IMR-90 (cell line): ENCODE measurements around the gene CRHBP. TPM values are rescaled to one million over a fixed set of nuclear protein-coding genes. Genes with fewer than 3 reads are reported as not detected.

Source experiments
- ATAC-seq: fragments of 200-7000 bp; cut with Tn5 transposase; 2 replicates; pipeline ENCODE4 v1.9.1; 2020; ENCODE audit warnings: low read depth, mild to moderate bottlenecking, moderate library complexity
- BruUV-seq: library from RNA; stranded (reverse); fragments of 400-500 nt; replicated peaks from 2 replicates; lab custom pipeline; 2021; lab: Mats Ljungman, UMichigan
- CTCF ChIA-PET: fragments of 300-600 bp; formaldehyde crosslinking; extraction: SDS; loops from one replicate; lab custom pipeline; 2021; ENCODE audit warnings: antibody characterized with exemption; lab: Yijun Ruan, JAX
- POLR2A ChIA-PET: fragments of 300-600 bp; sonication (Branson Sonifier 250); formaldehyde crosslinking; loops from one replicate; lab custom pipeline; 2022; ENCODE audit warnings: antibody characterized with exemption; ENCODE audit not compliant: unreplicated experiment; lab: Charles Lee
- DNase-seq: peaks from one replicate; pipeline ENCODE4 v3.0.0; 2013
- H2AFZ ChIP-seq: replicated peaks from 2 replicates; pipeline ENCODE3; 2013; ENCODE audit warnings: low read length, mild to moderate bottlenecking; ENCODE audit not compliant: poor library complexity
- H2AK5ac ChIP-seq: 2 replicates; pipeline ENCODE4 v1.6.1; 2013; ENCODE audit warnings: low read depth, low read length, inconsistent platforms
- H2AK9ac ChIP-seq: replicated peaks from 2 replicates; pipeline ENCODE3; 2013; ENCODE audit warnings: mild to moderate bottlenecking, low read depth, low read length, moderate library complexity; ENCODE audit not compliant: poor library complexity
- H2BK120ac ChIP-seq: 2 replicates; pipeline ENCODE4 v1.6.1; 2013; ENCODE audit warnings: low read depth, low read length, inconsistent platforms
- H2BK15ac ChIP-seq: 3 replicates; pipeline ENCODE4 v1.6.1; 2013; ENCODE audit warnings: low read depth, low read length, inconsistent platforms
- H2BK20ac ChIP-seq: 2 replicates; pipeline ENCODE4 v1.6.1; 2013; ENCODE audit warnings: low read depth, mild to moderate bottlenecking, inconsistent platforms, low read length, moderate library complexity
- H2BK5ac ChIP-seq: 2 replicates; pipeline ENCODE4 v1.6.1; 2013; ENCODE audit warnings: mild to moderate bottlenecking, low read depth, low read length, inconsistent platforms; ENCODE audit not compliant: poor library complexity, severe bottlenecking
- H3K14ac ChIP-seq: replicated peaks from 2 replicates; pipeline ENCODE4 v1.6.1; 2013; ENCODE audit warnings: low read depth, low read length, inconsistent platforms
- H3K18ac ChIP-seq: 2 replicates; pipeline ENCODE4 v1.6.1; 2013; ENCODE audit warnings: low read depth, low read length, control low read depth
- H3K23ac ChIP-seq: 2 replicates; pipeline ENCODE4 v1.6.1; 2013; ENCODE audit warnings: low read depth, low read length, inconsistent platforms
- H3K27ac ChIP-seq: 2 replicates; pipeline ENCODE4 v1.5.1; 2013; ENCODE audit warnings: mild to moderate bottlenecking, control low read depth, low read length; ENCODE audit not compliant: insufficient read depth
- H3K27me3 ChIP-seq: 2 replicates; pipeline ENCODE4 v1.6.1; 2013; ENCODE audit warnings: low read length; ENCODE audit not compliant: control insufficient read depth, insufficient read depth
- H3K36me3 ChIP-seq: 2 replicates; pipeline ENCODE4 v1.6.1; 2013; ENCODE audit warnings: low read length, mixed read lengths; ENCODE audit not compliant: control insufficient read depth, insufficient read depth
- H3K4ac ChIP-seq: 2 replicates; pipeline ENCODE4 v1.6.1; 2013; ENCODE audit warnings: low read depth, low read length, inconsistent platforms
- H3K4me1 ChIP-seq: 2 replicates; pipeline ENCODE4 v1.6.1; 2013; ENCODE audit warnings: low read length, mixed read lengths; ENCODE audit not compliant: control insufficient read depth, insufficient read depth
- H3K4me2 ChIP-seq: 2 replicates; pipeline ENCODE4 v1.6.1; 2013; ENCODE audit warnings: low read depth, mild to moderate bottlenecking, control low read depth, low read length, moderate library complexity
- H3K4me3 ChIP-seq: 2 replicates; pipeline ENCODE4 v1.5.1; 2013; ENCODE audit warnings: low read depth, mild to moderate bottlenecking, control low read depth, low read length, moderate library complexity; ENCODE audit not compliant: insufficient read depth
- H3K56ac ChIP-seq: 2 replicates; pipeline ENCODE4 v1.6.1; 2013; ENCODE audit warnings: low read length, inconsistent platforms; ENCODE audit not compliant: insufficient read depth; ENCODE audit errors: extremely low read depth
- H3K79me1 ChIP-seq, 2 experiments: 2 replicates each; pipeline ENCODE4 v1.6.1; 2013; ENCODE audit warnings: low read length in 2 of 2, inconsistent platforms in 1 of 2, low read depth in 1 of 2
- H3K9ac ChIP-seq: 2 replicates; pipeline ENCODE4 v1.6.1; 2013; ENCODE audit warnings: low read depth, low read length, control low read depth
- H3K9me1 ChIP-seq: 2 replicates; pipeline ENCODE4 v1.6.1; 2013; ENCODE audit warnings: low read length, inconsistent platforms; ENCODE audit not compliant: insufficient read depth
- H3K9me3 ChIP-seq: 2 replicates; pipeline ENCODE4 v1.6.1; 2013; ENCODE audit warnings: low read length; ENCODE audit not compliant: control insufficient read depth, insufficient read depth
- H4K20me1 ChIP-seq: 2 replicates; pipeline ENCODE4 v1.6.1; 2013; ENCODE audit warnings: low read length, inconsistent platforms; ENCODE audit not compliant: insufficient read depth
- H4K5ac ChIP-seq: 2 replicates; pipeline ENCODE4 v1.6.1; 2013; ENCODE audit warnings: mild to moderate bottlenecking, low read depth, low read length, control low read depth
- H4K8ac ChIP-seq, 2 experiments: 2 replicates each; pipeline ENCODE4 v1.6.1; 2013; ENCODE audit warnings: low read depth in 2 of 2, low read length in 2 of 2, control low read depth in 1 of 2, inconsistent platforms in 1 of 2
- H4K91ac ChIP-seq: 2 replicates; pipeline ENCODE4 v1.6.1; 2013; ENCODE audit warnings: low read depth, low read length, inconsistent platforms; ENCODE audit not compliant: insufficient read depth
- CHD1 ChIP-seq: IDR thresholded peaks from 2 replicates; pipeline ENCODE4 v1.6.1; 2012; ENCODE audit warnings: low read depth, low read length, improper control_type of control experiment
- FOS ChIP-seq: fragments of 150-350 bp; IDR thresholded peaks from 2 replicates; pipeline ENCODE4 v1.6.1; 2016; ENCODE audit warnings: low read depth, low read length
- MAZ ChIP-seq: IDR thresholded peaks from 2 replicates; pipeline ENCODE4 v1.6.1; 2012; ENCODE audit warnings: low read depth, mild to moderate bottlenecking, low read length, improper control_type of control experiment, moderate library complexity, borderline replicate concordance
- POLR2A ChIP-seq: IDR thresholded peaks from 2 replicates; pipeline ENCODE4 v1.6.1; 2012; ENCODE audit warnings: mild to moderate bottlenecking, low read depth, low read length
- WGBS, 2 experiments: methylation state at CpG; one replicate each; pipeline versions ENCODE4 v1.1.5 to v1.1.7; 2013; ENCODE audit warnings: missing lambda C conversion rate in 2 of 2; ENCODE audit not compliant: insufficient read length in 1 of 2; ENCODE audit errors: extremely low coverage in 2 of 2; 5-methylcytosine and 5-hydroxymethylcytosine counted together
- dilution Hi-C: fragments of 300-500 bp; cut with HindIII; formaldehyde crosslinking; loops from one replicate; pipeline ENCODE4 v1.14.3; 2018; ENCODE audit warnings: low sequenced_read_pairs; ENCODE audit not compliant: unreplicated experiment
- in situ Hi-C: fragments of 300-500 bp; cut with MboI; formaldehyde crosslinking; loops from 3 replicates; pipeline ENCODE4 v1.14.3; 2019; ENCODE audit warnings: low sequenced_read_pairs, inconsistent platforms, mixed read lengths
- intact Hi-C: fragments of 100-400 bp; cut with micrococcal nuclease; formaldehyde crosslinking; loops from 2 replicates; pipeline ENCODE4 v1.10.0; 2022
- polyA plus RNA-seq, 3 experiments: library from polyadenylated mRNA; depleted of rRNA; stranded (reverse); fragments of >200 nt; gene quantifications; 2 replicates each; pipeline ENCODE4 v1.2.3, GENCODE V29; 2012; ENCODE audit warnings: low replicate concordance in 1 of 3
- total RNA-seq: library from RNA; depleted of rRNA; stranded (reverse); fragments of >200 nt; gene quantifications from 2 replicates; pipeline ENCODE4 v1.2.3, GENCODE V29; 2012
- TF ChIP-seq, protein P1 (sequence below): fragments of 150-350 bp; IDR thresholded peaks from 2 replicates; pipeline ENCODE4 v1.6.1; 2017; ENCODE audit warnings: mild to moderate bottlenecking, antibody characterized with exemption, low read length, low read depth

CRHBP gene
- total and polyA plus RNA-seq, 2 of the 4 experiments (the other 2 are of a cell fraction) = 0.09 TPM; not detected in 1

GRCh38 chr5:76971511-76971910 lies 18.7 kb downstream of the CRHBP start:
- peak overlapping the region; percentile 37 for H2AFZ ChIP-seq
- ChIA-PET POLR2A (no interaction called here), CTCF (no interaction called here)
- no peak overlapping the region for H4K91ac ChIP-seq
- H2BK20ac ChIP-seq = no peak overlapping the region
- in situ Hi-C loops = no loop called here
- H2AK9ac ChIP-seq = no peak overlapping the region
- H3K14ac ChIP-seq = no peak overlapping the region
- BruUV-seq = no TSS peak
- H2AK5ac ChIP-seq = no peak overlapping the region
- no peak overlapping the region for H3K4ac ChIP-seq
- H3K9me1 ChIP-seq = no peaks in the 10 kb centered on the region
- no peaks in the 10 kb centered on the region for H3K79me1 ChIP-seq
- no peaks in the 10 kb centered on the region for H3K4me1 ChIP-seq
- H3K56ac ChIP-seq = no peak overlapping the region
- WGBS, 2 experiments = no CpG with 5 or more reads among the region's 2 CpGs
- no peak overlapping the region for H4K8ac ChIP-seq
- no peak for DNase-seq
- TF ChIP-seq MAZ (no peak), POLR2A (no peak), CHD1 (no peak), FOS (no peak)
- TF ChIP-seq, protein P1, sequence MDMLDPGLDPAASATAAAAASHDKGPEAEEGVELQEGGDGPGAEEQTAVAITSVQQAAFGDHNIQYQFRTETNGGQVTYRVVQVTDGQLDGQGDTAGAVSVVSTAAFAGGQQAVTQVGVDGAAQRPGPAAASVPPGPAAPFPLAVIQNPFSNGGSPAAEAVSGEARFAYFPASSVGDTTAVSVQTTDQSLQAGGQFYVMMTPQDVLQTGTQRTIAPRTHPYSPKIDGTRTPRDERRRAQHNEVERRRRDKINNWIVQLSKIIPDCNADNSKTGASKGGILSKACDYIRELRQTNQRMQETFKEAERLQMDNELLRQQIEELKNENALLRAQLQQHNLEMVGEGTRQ = no peak
- intact Hi-C loops = no loop called here
- H3K36me3 ChIP-seq = no peaks in the 10 kb centered on the region
- no peak overlapping the region for H2BK5ac ChIP-seq
- H4K20me1 ChIP-seq = no peaks in the 10 kb centered on the region
- no peak overlapping the region for H3K23ac ChIP-seq
- dilution Hi-C loops = no loop called here
- peaks cover 7% of the 10 kb centered on the region for H3K27me3 ChIP-seq
- no peak overlapping the region for H2BK120ac ChIP-seq
- no peaks in the 10 kb centered on the region for H3K9me3 ChIP-seq
- H3K27ac ChIP-seq = no peak overlapping the region
- H3K9ac ChIP-seq = no peak overlapping the region
- no peak overlapping the region for H3K4me2 ChIP-seq
- H4K5ac ChIP-seq = no peak overlapping the region
- H2BK15ac ChIP-seq = no peak overlapping the region
- no peak overlapping the region for H3K4me3 ChIP-seq
- no peak for ATAC-seq
- no peak overlapping the region for H3K18ac ChIP-seq
